ENCODE measurements around the gene MXRA7.

The MXRA7 gene

GRCh38 chr17:76737676-76738467 is 27.1 kb upstream of the MXRA7 start, which contains the start of gene MFSD11 (continued):
- peak; percentile 97 for TF ChIP-seq ZNF362 (tag by site-specific recombination; IDR thresholded peaks at IDR 0.05)
- TF ChIP-seq ZNF692 (tag by site-specific recombination; IDR thresholded peaks at IDR 0.05) = peak; percentile 95
- no peak; the same call in 1 of the 2 replicates for TF ChIP-seq ZNF121 (tag by site-specific recombination; IDR thresholded peaks at IDR 0.05)
- 0 out of 2 replicates have a peak, but pooled peaks have one; percentile 45 for TF ChIP-seq ZSCAN5A (tag by site-specific recombination; IDR thresholded peaks at IDR 0.05)
- no peak for TF ChIP-seq ZNF16 (tag by site-specific recombination; IDR thresholded peaks at IDR 0.05; ENCODE audit: low read depth)
- TF ChIP-seq ZNF701 (tag by site-specific recombination; IDR thresholded peaks at IDR 0.05) = no peak
- no peak for TF ChIP-seq ZNF138 (tag by site-specific recombination; IDR thresholded peaks at IDR 0.05; ENCODE audit: borderline replicate concordance)
- TF ChIP-seq ZBTB21 (tag by site-specific recombination; IDR thresholded peaks at IDR 0.05) = no peak
- peak; percentile 59; the same call in 1 of the 2 replicates for TF ChIP-seq ZSCAN16 (tag by site-specific recombination; IDR thresholded peaks at IDR 0.05)
- TF ChIP-seq ZNF488 (tag by site-specific recombination; IDR thresholded peaks at IDR 0.05) = no peak
- no peak; the same call in 1 of the 2 replicates for TF ChIP-seq ZNF148 (tag by site-specific recombination; IDR thresholded peaks at IDR 0.05; ENCODE audit: borderline replicate concordance)
- TF ChIP-seq ZNF501 (tag by site-specific recombination; IDR thresholded peaks at IDR 0.05) = peak; percentile 74
- no peak for TF ChIP-seq SCRT1 (tag by site-specific recombination; IDR thresholded peaks at IDR 0.05; ENCODE audit: borderline replicate concordance)
- TF ChIP-seq ZNF792 (tag by site-specific recombination; IDR thresholded peaks at IDR 0.05) = no peak
- peak; percentile 95 for TF ChIP-seq ZFP69B (tag by site-specific recombination; IDR thresholded peaks at IDR 0.05)
- TF ChIP-seq ZNF423 (tag by site-specific recombination; IDR thresholded peaks at IDR 0.05) = no peak
- TF ChIP-seq OVOL3 (tag by site-specific recombination; IDR thresholded peaks at IDR 0.05) = no peak
- TF ChIP-seq ZNF529 (tag by site-specific recombination; IDR thresholded peaks at IDR 0.05; ENCODE audit: insufficient replicate concordance) = no peak
- no peak for TF ChIP-seq PRDM2 (tag by site-specific recombination; IDR thresholded peaks at IDR 0.05; ENCODE audit: borderline replicate concordance)
- TF ChIP-seq ZBTB8A (tag by site-specific recombination; IDR thresholded peaks at IDR 0.05) = peak; percentile 78
- peak; percentile 79; the same call in 1 of the 2 replicates for TF ChIP-seq ZNF561 (tag by site-specific recombination; IDR thresholded peaks at IDR 0.05; ENCODE audit: borderline replicate concordance)
- no peak for TF ChIP-seq ZNF10 (tag by site-specific recombination; IDR thresholded peaks at IDR 0.05)
- TF ChIP-seq ZBTB1 (tag by site-specific recombination; IDR thresholded peaks at IDR 0.05) = no peak; the same call in 1 of the 2 replicates
- no peak for TF ChIP-seq ZNF112 (tag by site-specific recombination; IDR thresholded peaks at IDR 0.05)
- no peak for TF ChIP-seq ZFHX2 (tag by site-specific recombination; conservative IDR thresholded peaks at IDR 0.05)
- no peak for TF ChIP-seq ZNF626 (tag by site-specific recombination; IDR thresholded peaks at IDR 0.05)

Measured in HEK293 (cell line).